ENCODE data around the gene ANKRD11.
"Not testable (repeated sequence)": the region's sequence is repeated elsewhere in the genome, so short reads cannot be mapped to it uniquely, and the experiment has no call there.

ANKRD11 gene

GRCh38 chr16:89453501-89454321 is 36.6 kb downstream of the ANKRD11 start:
- DNase-seq: peak in 5 of 51 donors; percentile 10 to 36 (median 27)

- no peak for DNase-seq
These were observed 37.4 kb downstream of the ANKRD11 start for GRCh38 chr16:89452925-89453324.

- no peak for DNase-seq
These were observed 38.1 kb downstream of the ANKRD11 start for GRCh38 chr16:89452241-89452640.

- DNase-seq: no peak
These were observed 39.8 kb downstream of the ANKRD11 start for GRCh38 chr16:89450537-89450936.

- no peak for DNase-seq
These were observed 40.5 kb downstream of the ANKRD11 start for GRCh38 chr16:89449726-89450335.

- DNase-seq: no peak
These were observed 41.7 kb downstream of the ANKRD11 start for GRCh38 chr16:89448656-89449055.

GRCh38 chr16:89446975-89447293 is 43.4 kb downstream of the ANKRD11 start:
- DNase-seq: no peak

- DNase-seq: no peak
These were observed 44.0 kb downstream of the ANKRD11 start for GRCh38 chr16:89446136-89446974.

- no peak for DNase-seq
These were observed 45.2 kb downstream of the ANKRD11 start for GRCh38 chr16:89445166-89445565.

GRCh38 chr16:89444728-89445127 is 45.6 kb downstream of the ANKRD11 start:
- DNase-seq: no peak

GRCh38 chr16:89444151-89444723 is 46.1 kb downstream of the ANKRD11 start:
- no peak for DNase-seq

- peak in 1 of 51 donors; percentile 17 for DNase-seq
These were observed 46.7 kb downstream of the ANKRD11 start for GRCh38 chr16:89443727-89444084.

- peak in 1 of 51 donors; percentile 27 for DNase-seq
These were observed 47.2 kb downstream of the ANKRD11 start for GRCh38 chr16:89442990-89443726.

GRCh38 chr16:89442588-89442987 is 47.8 kb downstream of the ANKRD11 start:
- no peak for DNase-seq

- DNase-seq: no peak
These were observed 50.7 kb downstream of the ANKRD11 start for GRCh38 chr16:89439659-89440058.

GRCh38 chr16:89437991-89438390 is 52.4 kb downstream of the ANKRD11 start:
- no peak for DNase-seq

GRCh38 chr16:89437251-89437987 is 52.9 kb downstream of the ANKRD11 start:
- DNase-seq: no peak

GRCh38 chr16:89436366-89436765 is 54.0 kb downstream of the ANKRD11 start:
- DNase-seq: no peak

- not testable (repeated sequence) for DNase-seq
These were observed 55.3 kb downstream of the ANKRD11 start for GRCh38 chr16:89435059-89435458.

GRCh38 chr16:89434490-89434889 is 55.9 kb downstream of the ANKRD11 start:
- no peak for DNase-seq

Data from hypothalamus (tissue), 51 donors.